HG03558 (cell line): ENCODE measurements around the gene PPP4R2.

Experiments
- ATAC-seq: cut with Tn5 transposase; IDR thresholded peaks from one replicate; pipeline ENCODE4 v1.9.1; 2021; ENCODE audit warnings: moderate number of reproducible peaks; ENCODE audit not compliant: unreplicated experiment; ENCODE audit errors: extremely low read depth

The PPP4R2 gene

GRCh38 chr3:73100741-73101559 is 104.3 kb downstream of the PPP4R2 start:
- peak; percentile 68 for ATAC-seq

- no peak for ATAC-seq
Observed at GRCh38 chr3:73101881-73102280, 105.3 kb downstream of the PPP4R2 start.

- no peak for ATAC-seq
Observed at GRCh38 chr3:73107215-73107614, 110.6 kb downstream of the PPP4R2 start.

GRCh38 chr3:73107676-73108187 is 111.1 kb downstream of the PPP4R2 start:
- ATAC-seq: no peak

GRCh38 chr3:73108750-73109149 is 112.1 kb downstream of the PPP4R2 start:
- ATAC-seq: no peak

GRCh38 chr3:73110530-73110929 is 113.9 kb downstream of the PPP4R2 start:
- ATAC-seq: no peak

- no peak for ATAC-seq
Observed at GRCh38 chr3:73114711-73115110, 118.1 kb downstream of the PPP4R2 start.

GRCh38 chr3:73115806-73116205 is 119.2 kb downstream of the PPP4R2 start:
- no peak for ATAC-seq
